Hindlimb muscle (tissue), 1 donor: ENCODE data around the gene DYNC1H1. TPM values are rescaled to one million over a fixed set of nuclear protein-coding genes. Genes with fewer than 3 reads are reported as not detected.

ENCODE experiments used
- DNase-seq: peaks from one replicate; pipeline ENCODE4 v3.0.0-alpha.2; 2013
- polyA plus RNA-seq: library from polyadenylated mRNA; unstranded; fragments of 120-200 nt; gene quantifications from one replicate; pipeline ENCODE4 v1.2.1, GENCODE V29; 2013; ENCODE audit not compliant: insufficient read length

DYNC1H1 gene
- polyA plus RNA-seq, 1 donor, result 274 TPM

DNA sequence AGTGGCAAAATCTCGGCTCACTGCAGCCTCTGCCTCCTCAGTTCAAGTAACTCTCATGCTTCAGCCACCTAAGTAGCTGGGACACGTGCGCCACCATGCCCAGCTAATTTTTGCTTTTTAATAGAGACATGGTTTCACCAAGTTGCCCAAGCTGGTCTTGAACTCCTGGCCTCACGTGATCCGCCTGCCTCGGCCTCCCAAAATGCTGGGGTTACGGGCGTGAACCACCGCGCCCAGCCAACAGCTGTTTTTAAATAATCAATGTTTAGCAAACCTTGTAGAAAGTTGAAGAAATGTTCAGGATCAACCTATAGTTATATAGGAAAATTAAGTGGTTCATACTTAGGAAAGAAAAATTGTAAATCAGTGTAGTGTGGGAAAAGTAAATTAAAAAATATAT, 128.4 kb downstream of the DYNC1H1 start:
- no peak for DNase-seq

DNA sequence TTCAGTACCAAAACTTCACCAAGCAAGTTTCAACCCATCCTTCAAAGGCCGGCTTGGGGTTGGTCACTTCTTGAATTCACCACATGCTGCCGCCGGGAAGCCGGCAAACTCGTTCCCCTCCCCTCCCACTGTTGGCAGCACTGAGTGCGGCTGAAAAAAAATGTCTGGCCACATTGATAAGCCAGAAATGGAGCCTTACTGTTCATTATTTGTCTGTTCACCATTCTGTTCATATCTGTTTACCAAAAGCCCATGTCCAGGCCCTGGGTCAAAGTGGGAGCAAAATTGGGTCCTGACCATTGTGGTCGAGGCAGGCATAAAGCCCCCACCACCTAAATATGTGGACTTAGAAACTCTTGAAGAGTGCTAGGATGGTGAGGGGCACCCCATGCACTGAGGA, 129.7 kb downstream of the DYNC1H1 start:
- DNase-seq, result no peak

DNA sequence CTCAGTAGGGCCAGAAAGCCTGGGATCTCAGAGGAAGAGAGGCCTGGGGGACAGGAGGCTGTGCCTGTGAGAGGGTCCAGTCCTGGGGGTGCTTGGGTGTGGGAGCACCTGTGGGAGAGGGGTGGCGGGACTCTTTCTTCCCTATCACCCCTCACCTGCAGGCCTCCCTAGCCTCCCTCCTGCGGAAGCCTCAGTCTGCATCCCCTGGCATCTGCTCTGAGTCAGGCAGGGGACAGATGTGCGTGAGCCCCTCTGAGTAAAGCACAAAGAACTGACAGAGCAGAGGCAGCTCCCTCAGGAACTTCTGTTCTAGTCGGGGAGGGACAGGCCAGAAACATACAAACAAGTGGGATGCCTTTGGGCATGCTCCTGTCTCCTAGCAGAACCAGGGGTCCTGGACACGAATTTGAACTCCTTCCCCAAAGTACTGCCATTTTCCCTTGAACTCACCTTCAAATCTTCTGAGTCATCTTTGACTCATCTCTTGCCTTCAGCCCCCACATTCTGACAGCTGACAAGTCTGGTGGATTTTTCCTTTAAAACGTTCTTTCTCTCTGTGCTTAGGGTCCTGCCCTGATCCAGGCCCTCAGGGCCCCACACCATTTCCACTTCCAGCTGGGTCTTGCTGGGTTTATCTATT, 131.0 kb downstream of the DYNC1H1 start:
- no peak for DNase-seq

DNA sequence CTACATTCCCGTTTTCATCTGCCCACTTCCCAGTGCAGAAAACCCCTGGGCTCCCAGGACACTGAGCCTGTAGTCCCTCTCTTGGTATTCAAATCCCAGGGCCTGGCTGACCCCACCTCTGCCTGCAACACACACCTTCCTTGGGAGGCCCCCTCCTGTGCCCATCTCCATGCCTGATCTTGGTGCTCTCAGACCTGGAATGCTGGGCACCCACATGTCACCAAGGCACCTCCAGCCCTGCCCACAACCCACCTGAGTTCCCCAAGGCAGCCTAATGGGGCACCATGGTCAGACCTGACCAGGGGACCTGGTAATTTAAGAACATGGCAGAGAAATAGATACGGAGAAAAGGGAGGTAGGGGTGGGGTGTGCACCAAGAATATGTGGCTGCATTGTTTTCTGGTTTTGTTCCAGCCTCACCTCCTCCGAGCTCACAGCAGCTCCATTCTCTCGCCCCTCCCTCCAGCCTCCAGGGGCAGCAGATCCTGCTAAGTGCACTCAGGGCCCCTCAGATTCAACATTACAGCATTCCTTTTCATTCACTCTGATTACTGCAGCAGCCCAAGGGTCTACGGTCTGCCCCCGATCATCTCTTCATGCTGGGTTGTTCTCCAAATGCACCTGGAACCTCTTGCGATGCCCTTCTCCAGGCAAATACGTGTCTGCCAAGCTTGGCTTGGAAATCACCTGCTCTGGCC, 131.6 kb downstream of the DYNC1H1 start:
- no peak for DNase-seq

DNA sequence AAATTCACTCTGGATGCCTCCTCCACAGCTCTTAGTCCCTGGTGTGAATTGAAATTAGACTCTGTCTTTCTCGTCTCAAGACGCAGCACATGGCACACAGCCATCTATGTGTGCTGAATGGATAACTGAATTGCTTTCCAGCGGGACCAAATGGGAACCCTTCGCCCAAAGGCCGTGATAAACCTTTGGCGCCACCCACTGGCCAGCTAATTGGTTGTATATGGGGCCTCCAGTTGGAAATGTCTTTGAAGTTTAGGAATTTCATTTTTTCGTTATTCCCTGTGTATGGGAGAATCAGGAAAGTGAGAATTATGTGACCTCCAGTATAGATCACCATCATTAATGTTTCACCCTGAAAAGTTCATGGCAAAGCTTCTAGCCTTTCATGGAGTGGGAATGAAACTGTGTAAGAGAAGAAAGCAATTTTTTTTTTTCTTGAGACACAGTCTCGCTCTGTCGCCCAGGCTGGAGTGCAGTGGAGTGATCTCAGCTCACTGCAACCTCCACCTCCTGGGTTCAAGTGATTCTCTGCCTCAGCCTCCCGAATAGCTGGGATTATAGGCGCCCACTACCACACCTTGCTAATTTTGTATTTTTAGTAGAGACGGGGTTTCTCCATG, 132.3 kb downstream of the DYNC1H1 start:
- peak; percentile 82 for DNase-seq

DNA sequence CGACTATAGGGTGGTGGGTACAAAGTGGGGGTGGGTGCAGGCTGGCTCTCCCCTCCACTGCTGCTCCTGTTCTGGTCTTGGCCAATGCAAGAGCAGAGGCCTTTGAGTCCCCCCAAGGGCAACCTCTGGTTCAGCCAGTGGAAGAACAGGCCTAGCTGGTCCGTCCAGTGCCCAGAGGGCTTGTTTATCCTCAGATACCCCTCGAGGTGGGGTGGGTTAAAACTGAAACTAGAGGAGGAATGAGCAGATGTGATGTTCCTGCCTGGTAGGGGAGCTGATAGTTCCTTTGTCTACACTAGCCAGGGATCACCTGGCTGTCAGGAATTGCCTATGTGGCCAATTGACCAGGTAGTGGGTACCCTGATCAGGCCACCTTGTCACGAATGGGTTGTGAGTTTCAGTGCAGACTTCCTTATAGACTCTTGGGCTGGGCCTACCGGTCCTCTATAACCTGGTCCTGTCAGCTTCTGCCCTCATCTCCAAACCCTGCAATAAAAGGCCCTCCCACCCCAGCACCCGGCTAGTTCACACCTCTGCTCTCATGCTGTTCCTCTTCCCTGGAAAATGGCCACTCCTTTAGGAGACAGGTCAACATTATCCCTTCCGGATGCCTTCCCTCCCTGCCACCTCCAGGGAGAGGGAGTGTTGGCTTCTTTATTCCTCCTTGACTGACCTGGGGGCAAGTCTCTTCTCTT, 133.2 kb downstream of the DYNC1H1 start:
- DNase-seq, result no peak

DNA sequence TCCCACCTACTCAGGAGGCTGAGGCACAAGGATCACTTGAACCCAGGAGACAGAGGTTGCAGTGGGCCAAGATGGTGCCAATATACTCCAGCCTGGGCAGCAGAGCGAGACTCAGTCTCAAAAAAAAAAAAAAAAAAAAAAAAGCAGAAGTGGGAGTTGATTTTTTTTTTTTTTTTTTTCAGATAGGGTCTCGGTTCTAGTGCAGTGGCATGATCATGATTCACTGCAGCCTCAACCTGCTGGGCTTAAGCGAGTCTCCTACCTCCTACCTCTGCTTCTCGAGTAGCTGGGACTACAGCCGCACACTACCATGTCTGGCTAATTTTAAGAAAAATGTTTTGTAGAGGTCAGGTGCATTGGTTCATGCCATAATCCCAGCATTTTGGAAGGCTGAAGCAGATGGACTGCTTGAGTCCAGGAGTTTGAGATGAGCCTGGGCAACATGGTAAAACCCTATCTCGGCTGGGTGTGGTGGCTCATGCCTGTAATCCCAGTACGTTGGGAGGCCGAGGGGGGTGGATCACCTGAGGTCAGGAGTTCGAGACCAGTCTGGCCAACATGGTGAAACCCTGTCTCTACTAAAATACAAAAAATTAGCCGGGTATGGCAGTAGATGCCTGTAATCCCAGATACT, 138.8 kb downstream of the DYNC1H1 start:
- no peak for DNase-seq

DNA sequence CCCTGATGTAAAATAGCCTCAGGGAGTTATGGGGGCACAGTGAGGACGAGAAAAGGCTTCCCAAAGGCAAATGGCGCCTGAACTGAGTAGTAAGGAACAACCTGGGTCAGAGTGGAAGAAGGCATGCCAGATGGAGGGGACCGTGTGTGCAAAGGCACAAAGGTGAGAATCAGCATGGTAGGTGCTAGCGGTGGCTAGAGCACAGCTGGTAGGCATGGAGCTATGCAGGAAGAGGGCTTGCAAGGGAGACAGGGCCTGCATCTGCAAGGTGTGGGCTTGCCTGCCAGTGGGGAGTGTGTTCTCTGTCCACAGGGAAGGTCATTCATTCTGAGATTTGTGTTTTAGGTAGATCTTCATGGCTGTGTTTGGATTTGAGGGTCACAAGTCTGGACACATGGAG, 141.0 kb downstream of the DYNC1H1 start:
- no peak for DNase-seq

Other genes starting within 250 kb of the DYNC1H1 start
- gene PPP2R5C, start 202.9 kb upstream of the DYNC1H1 start, polyA plus RNA-seq, result 62.3 TPM
- 266 TPM for gene HSP90AA1, start 122.5 kb downstream of the DYNC1H1 start, polyA plus RNA-seq
- gene WDR20, start 175.3 kb downstream of the DYNC1H1 start, polyA plus RNA-seq, result 26.3 TPM